NCI-H82 treated with DMSO at 0.1 percent for 48 hours (cell line): ENCODE results near the gene OLFML2B.
"Not testable (repeated sequence)": the region's sequence is repeated elsewhere in the genome, so short reads cannot be mapped to it uniquely, and the experiment has no call there.

Experiments used
- DNase-seq: peaks from one replicate; lab custom pipeline; 2025; ENCODE audit not compliant: unreplicated experiment; lab: John Stamatoyannopoulos, UW

OLFML2B gene

DNA sequence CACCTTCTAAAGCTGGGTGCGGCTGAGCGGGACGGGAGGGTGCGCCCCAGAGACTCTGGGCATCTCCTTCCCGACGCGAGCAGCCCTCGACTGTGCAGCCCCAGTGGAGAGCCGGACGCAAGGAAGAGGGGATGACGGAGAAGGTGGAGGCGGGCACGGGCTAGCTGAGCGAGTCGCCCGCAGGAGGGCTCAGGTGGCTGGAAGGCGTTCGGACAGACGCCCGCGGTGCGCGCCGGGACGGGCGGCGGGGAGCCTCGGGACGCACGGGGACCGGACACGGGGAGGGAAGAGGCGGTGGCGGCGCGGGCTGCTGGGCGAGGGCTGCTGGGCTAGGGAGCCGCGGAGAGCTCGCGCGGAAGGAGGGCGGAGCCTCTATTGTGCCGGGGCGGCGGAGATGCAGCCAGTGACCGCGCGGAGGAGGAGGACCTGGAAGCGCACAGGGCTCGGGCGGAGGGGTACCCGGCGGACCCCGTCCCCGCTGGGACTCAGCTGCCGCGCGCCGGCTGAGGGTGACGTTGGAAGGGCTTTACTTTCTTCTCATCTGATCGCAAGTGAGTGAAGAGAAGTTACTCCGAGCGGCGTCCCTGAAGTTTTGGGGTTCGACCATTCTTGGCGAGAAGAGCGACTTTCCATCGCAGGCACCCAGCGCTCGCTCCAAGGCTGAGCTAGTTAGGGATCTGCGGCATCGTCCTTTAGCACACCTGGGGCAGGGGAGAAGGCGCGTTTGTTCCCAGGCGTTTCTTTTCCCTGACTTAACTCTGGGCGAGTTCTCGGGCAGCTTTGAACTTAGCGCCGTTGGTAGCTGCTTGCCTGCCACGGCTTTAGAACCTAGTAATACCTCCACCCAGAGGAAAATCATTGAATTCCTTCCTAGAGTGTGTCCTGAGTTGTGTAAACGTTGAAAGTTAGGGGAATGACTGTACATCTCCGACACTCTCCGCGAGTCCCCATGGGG is at the start of gene OLFML2B:
OLFML2B (minus strand) TSS at position 323 of the 955 bp plus-strand sequence. CDS start 439 bp downstream, outside the sequence.
- peak; percentile 27 for DNase-seq

- no peak for DNase-seq
These were observed 49.1 kb upstream of the OLFML2B start for GRCh38 chr1:162072740-162073139.

DNA sequence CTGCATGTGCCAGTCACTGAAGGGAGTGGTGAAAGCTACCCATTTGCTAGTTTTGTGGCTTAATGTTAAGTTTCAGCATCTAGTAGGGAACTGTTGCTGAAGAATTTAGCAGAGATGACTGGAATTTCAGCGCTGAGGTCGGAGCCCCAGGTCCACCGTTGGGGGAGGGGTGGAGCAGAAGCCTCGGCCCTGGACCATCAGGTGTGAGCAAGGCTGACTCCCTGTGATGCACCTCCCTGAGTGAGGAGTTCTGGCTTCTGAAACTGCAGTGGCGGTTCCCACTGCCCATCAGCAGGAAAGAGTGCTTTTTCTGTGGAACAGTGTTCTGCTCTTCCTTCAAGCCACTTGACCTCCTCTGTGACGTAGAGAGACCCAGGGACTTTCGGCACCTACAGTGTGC is 47.2 kb upstream of the OLFML2B start:
- DNase-seq: no peak

DNA sequence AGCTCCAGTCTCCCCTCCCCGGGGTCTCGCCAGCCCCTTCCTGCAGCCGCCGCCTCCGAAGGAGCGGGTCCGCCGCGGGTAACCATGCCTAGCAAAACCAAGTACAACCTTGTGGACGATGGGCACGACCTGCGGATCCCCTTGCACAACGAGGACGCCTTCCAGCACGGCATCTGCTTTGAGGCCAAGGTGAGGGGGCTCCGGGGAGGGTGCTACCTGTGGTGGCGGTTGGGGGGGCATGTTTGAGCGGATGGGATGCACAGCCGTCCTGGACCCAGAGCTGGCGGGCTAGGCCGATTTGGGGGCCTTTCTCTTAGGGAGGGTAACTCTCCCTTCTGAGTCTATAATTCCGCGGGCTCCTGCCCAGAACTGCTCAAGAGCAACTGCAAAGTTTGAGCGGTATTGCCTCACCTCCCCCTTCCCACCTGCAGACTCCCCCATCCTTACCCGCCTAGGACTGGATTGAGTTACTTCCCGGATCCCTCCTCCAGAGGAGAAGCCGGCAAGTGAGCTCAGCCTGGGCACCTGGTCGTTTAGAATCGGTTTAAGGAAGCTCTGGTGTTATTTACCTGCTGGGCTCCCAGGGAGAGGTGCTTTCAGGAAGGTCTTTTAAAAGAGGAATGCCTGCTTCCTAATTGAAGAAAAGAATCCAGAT is 46.6 kb upstream of the OLFML2B start:
- no peak for DNase-seq

DNA sequence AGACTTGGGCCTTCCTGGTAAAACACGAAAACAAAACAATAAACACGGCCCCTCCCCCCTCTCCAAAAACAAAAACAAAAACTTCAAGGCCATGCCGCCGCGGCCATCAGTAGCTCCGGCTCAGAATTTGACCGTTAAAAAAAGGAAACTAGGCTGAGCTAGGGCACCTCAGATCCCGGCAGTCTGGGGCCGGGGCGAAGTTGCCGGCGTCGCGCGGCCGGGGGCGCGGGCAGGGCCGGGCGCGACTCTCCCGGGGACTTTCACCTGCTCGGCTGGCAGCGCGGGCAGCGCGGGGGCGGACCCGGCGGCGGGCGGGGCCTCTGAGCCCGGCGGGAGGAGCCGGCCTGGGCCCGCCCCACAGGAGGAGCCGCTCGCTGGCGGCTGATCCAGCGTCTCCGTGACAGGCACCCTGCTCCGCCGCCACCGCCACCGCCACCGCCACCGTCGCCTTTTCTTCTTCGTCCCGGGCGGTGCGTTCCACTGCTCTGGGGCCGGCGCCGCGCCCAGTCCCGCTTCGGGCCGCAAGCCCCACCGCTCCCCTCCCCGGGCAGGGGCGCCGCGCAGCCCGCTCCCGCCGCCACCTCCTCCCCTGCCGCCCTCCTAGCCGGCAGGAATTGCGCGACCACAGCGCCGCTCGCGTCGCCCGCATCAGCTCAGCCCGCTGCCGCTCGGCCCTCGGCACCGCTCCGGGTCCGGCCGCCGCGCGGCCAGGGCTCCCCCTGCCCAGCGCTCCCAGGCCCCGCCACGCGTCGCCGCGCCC is 45.8 kb upstream of the OLFML2B start, which contains the start of gene NOS1AP:
NOS1AP (plus strand) TSS at position 358 of the 760 bp plus-strand sequence. CDS start 487 bp downstream, outside the sequence.
- peak; percentile 29 for DNase-seq

- no peak for DNase-seq
These were observed 44.6 kb upstream of the OLFML2B start for GRCh38 chr1:162068301-162068700.

DNA sequence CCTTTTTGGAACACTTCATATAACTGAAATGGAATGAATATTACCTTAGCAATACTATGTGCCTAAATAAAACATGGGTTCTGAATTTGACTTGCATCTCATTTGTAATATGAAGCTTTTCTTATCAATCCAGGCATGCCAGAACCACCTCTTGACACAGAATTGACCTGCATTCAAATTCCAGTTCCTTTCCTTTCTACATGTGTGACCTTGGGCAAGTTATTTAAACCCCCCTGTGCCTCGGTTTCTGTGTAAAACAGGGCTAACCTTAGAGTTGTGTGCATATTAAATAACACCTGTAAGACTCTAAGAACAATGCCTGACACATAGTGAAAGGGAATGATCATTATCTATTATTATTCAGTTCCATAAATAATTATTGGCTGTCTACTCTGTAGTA is 43.8 kb upstream of the OLFML2B start:
- DNase-seq: no peak

DNA sequence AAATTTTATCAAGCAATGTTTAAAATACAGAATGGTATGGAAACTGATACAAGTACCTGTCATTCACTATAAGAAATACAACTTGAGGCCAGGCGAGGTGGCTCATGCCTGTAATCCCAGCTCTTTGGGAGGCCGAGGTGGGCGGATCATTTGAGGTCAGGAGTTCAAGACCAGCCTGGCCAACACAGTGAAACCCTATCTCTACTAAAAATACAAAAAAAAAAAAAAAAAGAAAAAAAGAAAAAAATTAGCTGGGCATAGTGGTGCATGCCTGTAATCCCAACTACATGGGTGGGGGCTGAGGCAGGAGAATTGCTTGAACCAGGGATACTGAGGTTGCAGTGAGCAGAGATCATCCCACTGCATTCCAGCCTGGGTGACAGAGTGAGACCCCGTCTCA is 43.2 kb upstream of the OLFML2B start:
- not testable (repeated sequence) for DNase-seq

- no peak for DNase-seq
These were observed 41.3 kb upstream of the OLFML2B start for GRCh38 chr1:162065016-162065415.

- peak; percentile 96 for DNase-seq
These were observed 38.9 kb upstream of the OLFML2B start for GRCh38 chr1:162062542-162063015.

- no peak for DNase-seq
These were observed 36.6 kb upstream of the OLFML2B start for GRCh38 chr1:162060314-162060713.

GRCh38 chr1:162059721-162060120 is 36.1 kb upstream of the OLFML2B start:
- DNase-seq: no peak

GRCh38 chr1:162056579-162056978 is 32.9 kb upstream of the OLFML2B start:
- no peak for DNase-seq

DNA sequence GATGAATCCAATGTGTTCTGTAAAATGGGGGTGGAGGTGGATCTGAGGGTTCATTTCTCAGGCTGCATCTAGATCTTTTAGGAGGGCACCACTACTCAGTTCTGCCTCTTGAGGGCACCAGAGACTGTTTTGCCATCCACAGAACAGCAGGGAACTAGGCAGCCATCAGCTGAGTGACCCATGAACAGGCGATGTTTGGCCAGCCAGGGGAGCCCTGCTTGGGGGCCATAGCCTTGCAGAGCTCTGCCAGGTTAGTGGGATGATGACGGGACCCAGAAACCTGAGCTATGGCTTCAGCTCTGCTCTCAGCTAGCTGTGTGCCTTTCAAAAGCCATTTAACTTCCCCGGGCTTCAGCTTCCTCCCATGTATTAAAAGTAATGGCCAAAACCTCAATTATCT is 32.4 kb upstream of the OLFML2B start:
- peak; percentile 73 for DNase-seq

DNA sequence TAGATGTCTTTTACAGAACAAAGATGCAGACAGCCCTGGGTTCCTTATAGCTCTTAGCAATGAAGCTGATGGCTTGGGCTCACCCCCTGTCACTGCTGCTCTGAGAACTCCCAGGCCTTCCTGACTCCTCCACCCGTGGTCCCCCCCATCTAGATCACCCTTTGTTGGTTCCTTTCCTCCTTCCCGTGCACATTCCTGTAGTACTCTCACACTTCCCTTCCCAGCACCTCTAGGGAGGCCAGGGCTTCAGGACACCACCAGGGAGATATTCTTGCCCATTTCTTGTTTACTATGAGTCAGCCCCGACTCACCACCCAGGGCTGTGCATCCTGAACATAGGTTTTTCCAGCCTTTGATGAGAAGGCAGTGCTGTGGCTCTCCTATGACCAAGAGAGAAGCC is 31.4 kb upstream of the OLFML2B start:
- DNase-seq: no peak

DNA sequence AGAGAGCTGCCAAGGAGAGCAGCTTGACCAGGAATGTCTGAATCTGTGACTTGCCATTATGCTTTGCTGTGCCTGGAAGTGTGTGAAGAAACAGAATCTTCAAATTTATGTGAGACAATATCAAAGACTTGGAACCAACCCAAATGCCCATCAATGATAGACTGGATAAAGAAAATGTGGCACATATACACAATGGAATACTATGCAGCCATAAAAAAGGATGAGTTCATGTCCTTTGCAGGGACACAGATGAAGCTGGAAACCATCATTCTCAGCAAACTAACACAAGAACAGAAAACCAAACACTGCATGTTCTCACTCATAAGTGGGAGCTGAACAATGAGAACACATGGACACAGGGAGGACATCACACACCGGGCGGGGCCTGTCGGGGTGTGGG is 30.3 kb upstream of the OLFML2B start:
- DNase-seq: not testable (repeated sequence)

- no peak for DNase-seq
These were observed 23.3 kb upstream of the OLFML2B start for GRCh38 chr1:162046921-162047320.

DNA sequence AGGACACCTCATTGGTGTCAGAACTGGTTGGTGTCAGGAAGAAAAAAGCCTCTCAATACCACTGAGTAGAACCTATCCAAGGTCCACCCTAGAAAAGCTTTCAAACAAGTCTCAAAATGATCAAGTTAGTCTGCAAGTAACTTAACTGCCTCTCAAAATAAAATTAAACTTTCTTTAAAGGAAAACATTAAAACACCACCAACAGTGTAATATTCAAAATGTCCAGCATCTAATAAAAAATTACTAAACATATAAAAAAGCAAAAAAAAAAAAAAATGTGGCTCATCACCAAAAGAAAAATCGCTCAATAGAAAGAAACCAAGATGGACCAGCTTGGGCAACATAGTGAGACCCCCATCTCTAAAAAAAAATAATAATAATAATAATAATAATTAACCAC is 18.7 kb upstream of the OLFML2B start:
- no peak for DNase-seq

GRCh38 chr1:162040657-162041056 is 17.0 kb upstream of the OLFML2B start:
- DNase-seq: no peak

GRCh38 chr1:162040001-162040400 is 16.3 kb upstream of the OLFML2B start:
- DNase-seq: no peak

GRCh38 chr1:162038624-162039023 is 15.0 kb upstream of the OLFML2B start:
- DNase-seq: no peak
